ENCODE results near the gene FREY1.

DNA sequence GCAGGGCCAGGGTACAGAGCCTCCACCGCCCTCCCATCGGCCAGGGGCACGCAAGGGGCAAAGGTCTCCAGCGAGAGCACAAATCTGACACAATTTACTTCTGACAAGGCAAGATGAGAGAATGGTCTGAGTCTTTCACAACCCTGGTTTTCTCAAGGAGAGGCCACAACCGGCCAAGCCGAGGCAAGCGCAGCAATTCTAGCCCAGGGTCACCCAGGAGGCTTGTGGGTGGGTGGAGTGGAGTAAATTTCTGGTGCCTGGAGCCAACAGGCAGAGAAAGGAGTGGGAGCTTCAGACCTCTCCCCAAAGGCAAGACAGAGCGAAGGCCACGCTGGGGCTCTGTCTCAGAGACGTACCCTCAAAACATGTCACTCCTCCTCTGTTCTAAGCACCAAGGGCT, 24.7 kb upstream of the FREY1 start:
- TF ChIP-seq, protein P1, sequence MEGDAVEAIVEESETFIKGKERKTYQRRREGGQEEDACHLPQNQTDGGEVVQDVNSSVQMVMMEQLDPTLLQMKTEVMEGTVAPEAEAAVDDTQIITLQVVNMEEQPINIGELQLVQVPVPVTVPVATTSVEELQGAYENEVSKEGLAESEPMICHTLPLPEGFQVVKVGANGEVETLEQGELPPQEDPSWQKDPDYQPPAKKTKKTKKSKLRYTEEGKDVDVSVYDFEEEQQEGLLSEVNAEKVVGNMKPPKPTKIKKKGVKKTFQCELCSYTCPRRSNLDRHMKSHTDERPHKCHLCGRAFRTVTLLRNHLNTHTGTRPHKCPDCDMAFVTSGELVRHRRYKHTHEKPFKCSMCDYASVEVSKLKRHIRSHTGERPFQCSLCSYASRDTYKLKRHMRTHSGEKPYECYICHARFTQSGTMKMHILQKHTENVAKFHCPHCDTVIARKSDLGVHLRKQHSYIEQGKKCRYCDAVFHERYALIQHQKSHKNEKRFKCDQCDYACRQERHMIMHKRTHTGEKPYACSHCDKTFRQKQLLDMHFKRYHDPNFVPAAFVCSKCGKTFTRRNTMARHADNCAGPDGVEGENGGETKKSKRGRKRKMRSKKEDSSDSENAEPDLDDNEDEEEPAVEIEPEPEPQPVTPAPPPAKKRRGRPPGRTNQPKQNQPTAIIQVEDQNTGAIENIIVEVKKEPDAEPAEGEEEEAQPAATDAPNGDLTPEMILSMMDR (IDR thresholded peaks at IDR 0.05; ENCODE audit: low read depth, low read length, poor library complexity, severe bottlenecking) = no peak
- no peak for TF ChIP-seq EZH2phosphoT487 (IDR thresholded peaks at IDR 0.05; ENCODE audit: borderline replicate concordance, low read length)

Measured in DOHH2 (cell line).